DND-41 (cell line): ENCODE results near the gene LYST.

Experiments used
- ATAC-seq: fragments of 200-7000 bp; cut with Tn5 transposase; 3 replicates; pipeline ENCODE4 v1.9.1; 2021; ENCODE audit warnings: low read depth; ENCODE audit not compliant: insufficient read depth
- DNase-seq: peaks from one replicate; pipeline ENCODE4 v3.0.0-alpha.2; 2020
- H2AFZ ChIP-seq: 2 replicates; pipeline ENCODE4 v1.6.0; 2012; ENCODE audit warnings: low read depth, low read length
- H3K27ac ChIP-seq: 2 replicates; pipeline ENCODE4 v1.5.1; 2012; ENCODE audit warnings: low read length, inconsistent platforms
- H3K27me3 ChIP-seq: fragments of 200-600 bp; sonication (generic); 2 replicates; pipeline ENCODE4 v1.6.0; 2012; ENCODE audit warnings: low read length, mild to moderate bottlenecking, inconsistent platforms; ENCODE audit not compliant: insufficient read depth, poor library complexity
- H3K36me3 ChIP-seq: 2 replicates; pipeline ENCODE4 v1.5.1; 2012; ENCODE audit warnings: low read length, inconsistent platforms; ENCODE audit not compliant: insufficient read depth
- H3K4me1 ChIP-seq: 2 replicates; pipeline ENCODE4 v1.5.1; 2012; ENCODE audit warnings: mild to moderate bottlenecking, low read length; ENCODE audit not compliant: insufficient read depth
- H3K4me2 ChIP-seq: 2 replicates; pipeline ENCODE4 v1.6.0; 2012; ENCODE audit warnings: mild to moderate bottlenecking, moderate library complexity, low read length, inconsistent platforms; ENCODE audit not compliant: insufficient read depth
- H3K4me3 ChIP-seq, 2 experiments: fragments of 200-600 bp in 1 of 2; shearing (Covaris generic) in 1 of 2; 2 replicates each; pipeline ENCODE4 v1.5.1; 2012 to 2016; ENCODE audit warnings: inconsistent platforms in 2 of 2, low read length in 2 of 2, mild to moderate bottlenecking in 2 of 2, low read depth in 1 of 2, moderate library complexity in 1 of 2
- H3K79me2 ChIP-seq: 2 replicates; pipeline ENCODE4 v1.6.0; 2012; ENCODE audit warnings: low read length, inconsistent platforms; ENCODE audit not compliant: insufficient read depth
- H3K9ac ChIP-seq: 2 replicates; pipeline ENCODE4 v1.6.0; 2012; ENCODE audit warnings: low read depth, mild to moderate bottlenecking, inconsistent platforms, low read length, moderate library complexity
- H3K9me3 ChIP-seq: 2 replicates; pipeline ENCODE4 v1.5.1; 2012; ENCODE audit warnings: low read length, moderate library complexity, mild to moderate bottlenecking, inconsistent platforms; ENCODE audit not compliant: insufficient read depth, severe bottlenecking
- H4K20me1 ChIP-seq: 2 replicates; pipeline ENCODE4 v1.6.0; 2012; ENCODE audit warnings: low read length; ENCODE audit not compliant: insufficient read depth
- CTCF ChIP-seq: IDR thresholded peaks from 2 replicates; pipeline ENCODE4 v1.5.1; 2012; ENCODE audit warnings: borderline replicate concordance, low read length, moderate library complexity, mild to moderate bottlenecking; ENCODE audit not compliant: poor library complexity, severe bottlenecking; ENCODE audit errors: extremely low read depth
- EZH2 ChIP-seq: IDR thresholded peaks from 3 replicates; pipeline ENCODE4 v1.6.1; 2012; ENCODE audit warnings: borderline replicate concordance, low read depth, mild to moderate bottlenecking, moderate library complexity, low read length, inconsistent platforms; ENCODE audit not compliant: severe bottlenecking

Gene LYST

GRCh38 chr1:235637756-235638534 is 228.8 kb downstream of the LYST start:
- Histone ChIP-seq H4K20me1 (no peaks in the 10 kb centered on the region), H3K27ac (no peak overlapping the region), H3K4me2 (no peak overlapping the region), H3K36me3 (no peaks in the 10 kb centered on the region), H3K4me3 (no peak overlapping the region), H3K4me1 (peaks cover 27% of the 10 kb centered on the region), H2AFZ (no peak overlapping the region), H3K9me3 (no peaks in the 10 kb centered on the region), H3K9ac (no peak overlapping the region), H3K27me3 (no peaks in the 10 kb centered on the region), H3K79me2 (no peaks in the 10 kb centered on the region)
- no peak for DNase-seq
- no peak for TF ChIP-seq EZH2
- TF ChIP-seq CTCF: no peak
- ATAC-seq: no peak

GRCh38 chr1:235635938-235636662 is 230.6 kb downstream of the LYST start:
- Histone ChIP-seq H2AFZ (no peak overlapping the region), H3K4me2 (no peak overlapping the region), H3K27me3 (no peaks in the 10 kb centered on the region), H3K9ac (no peak overlapping the region), H3K27ac (no peak overlapping the region), H3K4me3 (no peak overlapping the region), H4K20me1 (no peaks in the 10 kb centered on the region), H3K79me2 (no peaks in the 10 kb centered on the region), H3K4me1 (peaks cover 9% of the 10 kb centered on the region), H3K36me3 (no peaks in the 10 kb centered on the region), H3K9me3 (no peaks in the 10 kb centered on the region)
- ATAC-seq (peak; percentile 75), DNase-seq (no peak)
- no peak for TF ChIP-seq EZH2
- TF ChIP-seq CTCF: peak; percentile 21

GRCh38 chr1:235632506-235633401 is 234.0 kb downstream of the LYST start:
- ATAC-seq (no peak), DNase-seq (no peak)
- Histone ChIP-seq H3K4me1 (no peaks in the 10 kb centered on the region), H4K20me1 (no peaks in the 10 kb centered on the region), H2AFZ (no peak overlapping the region), H3K4me2 (no peak overlapping the region), H3K27ac (no peak overlapping the region), H3K9me3 (no peaks in the 10 kb centered on the region), H3K36me3 (no peaks in the 10 kb centered on the region), H3K79me2 (no peaks in the 10 kb centered on the region), H3K27me3 (no peaks in the 10 kb centered on the region), H3K9ac (no peak overlapping the region), H3K4me3 (no peak overlapping the region)
- TF ChIP-seq EZH2: no peak
- TF ChIP-seq CTCF: no peak
